ENCODE measurements around the gene TUBB. TPM values are rescaled to one million over a fixed set of nuclear protein-coding genes. Genes with fewer than 3 reads are reported as not detected.
A peak's percentile ranks its signal among the peaks of the same experiment; 100 is the strongest.
"Not testable (repeated sequence)": the region's sequence is repeated elsewhere in the genome, so short reads cannot be mapped to it uniquely, and the experiment has no call there.

The TUBB gene
- polyA plus RNA-seq, 1 of the 3 experiments (the other 2 are of a cell fraction): 1,037 TPM

GRCh38 chr6:30721198-30722024 lies 1.3 kb downstream of the TUBB start (continued):
- peak; percentile 85 for TF ChIP-seq USF2 (IDR thresholded peaks at IDR 0.05; ENCODE audit: borderline replicate concordance, low read depth, low read length)
- no peak for TF ChIP-seq RFX5 (IDR thresholded peaks at IDR 0.05; ENCODE audit: low read length)

- ChIA-PET POLR2A (interaction anchor here (1.2 to 2.9 kb wide), 8 partner anchors 9 to 109 kb away, joined by 3 to 24 read pairs (median 4); partner anchors contain the start of genes MRPS18B and PPP1R10), CTCF (interaction anchor here (0.8 to 42.4 kb wide), 33 partner anchors 9 to 185 kb away, joined by 3 to 838 read pairs (median 5); partner anchors contain the start of genes ATAT1, DHX16, FLOT1 and MRPS18B)
- Histone ChIP-seq H4K20me1 (ENCODE audit: insufficient read depth) (peaks cover 52% of the 10 kb centered on the region), H3K9ac (peak overlapping the region; percentile 100), H3K79me2 (ENCODE audit: insufficient read depth) (peaks cover 74% of the 10 kb centered on the region), H3K36me3 (replicated peaks in 1 of 2; ENCODE audit: control insufficient read depth in 1 of 2, insufficient read depth in 2 of 2, low read length in 1 of 2) (peaks cover 31 to 36% of the 10 kb centered on the region in 2 experiments), H3K4me3 (ENCODE audit: low read depth in 2 of 2, low read length in 1 of 2) (peak overlapping the region; percentile 89 to 93), H3K4me1 (ENCODE audit: control insufficient read depth in 1 of 2, insufficient read depth in 2 of 2, low read depth in 1 of 2, low read length in 1 of 2) (peaks cover 29 to 39% of the 10 kb centered on the region in 2 experiments), H3K4me2 (peak overlapping the region; percentile 91), H3K27ac (ENCODE audit: low read depth in 2 of 2, low read length in 1 of 2) (peak overlapping the region; percentile 82 to 93), H3F3A (replicated peaks; ENCODE audit: insufficient read depth) (peaks cover 68% of the 10 kb centered on the region)
- H3K9me3 ChIP-seq; H3K9me2 ChIP-seq; DNase-seq; H3K27me3 ChIP-seq (ENCODE audit: insufficient read depth); H2AFZ ChIP-seq (ENCODE audit: low read depth): not testable (repeated sequence)
- WGBS (ENCODE audit: low lambda C conversion rate): 0% methylated on average over 10 of the region's 10 CpGs
Measured at GRCh38 chr6:30722025-30722279, 1.8 kb downstream of the TUBB start.

- Histone ChIP-seq H3K27ac (ENCODE audit: low read depth in 2 of 2, low read length in 1 of 2) (peak overlapping the region; percentile 0 to 93; a peak in 3 of 4 replicates), H3K9me3 (no peaks in the 10 kb centered on the region), H4K20me1 (ENCODE audit: insufficient read depth) (peaks cover 56% of the 10 kb centered on the region), H3K79me2 (ENCODE audit: insufficient read depth) (peaks cover 76% of the 10 kb centered on the region), H3K36me3 (replicated peaks in 1 of 2; ENCODE audit: control insufficient read depth in 1 of 2, insufficient read depth in 2 of 2, low read length in 1 of 2) (peaks cover 31 to 37% of the 10 kb centered on the region in 2 experiments), H3K4me3 (ENCODE audit: low read depth in 2 of 2, low read length in 1 of 2) (peak overlapping the region; percentile 89 to 93), H3F3A (replicated peaks; ENCODE audit: insufficient read depth) (peaks cover 74% of the 10 kb centered on the region), H3K9me2 (no peaks in the 10 kb centered on the region), H3K4me1 (ENCODE audit: control insufficient read depth in 1 of 2, insufficient read depth in 2 of 2, low read depth in 1 of 2, low read length in 1 of 2) (peaks cover 29 to 39% of the 10 kb centered on the region in 2 experiments), H3K4me2 (peak overlapping the region; percentile 91), H3K9ac (peak overlapping the region; percentile 100), H3K27me3 (ENCODE audit: insufficient read depth) (no peaks in the 10 kb centered on the region), H2AFZ (ENCODE audit: low read depth) (no peak overlapping the region)
- ChIA-PET POLR2A (interaction anchor here (1.2 to 2.9 kb wide), 6 partner anchors 8 to 110 kb away, joined by 3 to 24 read pairs (median 4); no protein-coding TSS in a partner anchor), CTCF (interaction anchor here (0.6 to 42.4 kb wide), 36 partner anchors 9 to 184 kb away, joined by 3 to 838 read pairs (median 4); partner anchors contain the start of genes ATAT1, DHX16, FLOT1 and MRPS18B)
- TF ChIP-seq GATA2 (CRISPR knock-in tag; IDR thresholded peaks at IDR 0.05) (peak; percentile 26; the same call in 1 of the 2 replicates), MAX (IDR thresholded peaks at IDR 0.05; ENCODE audit: low read depth) (no peak), NRF1 (IDR thresholded peaks at IDR 0.05; ENCODE audit: low read depth, low read length) (no peak), RAD21 (IDR thresholded peaks at IDR 0.05; ENCODE audit: low read length) (peak; percentile 77), CHD2 (IDR thresholded peaks at IDR 0.05; ENCODE audit: low read length, partially characterized antibody) (peak; percentile 20), NFIC (IDR thresholded peaks at IDR 0.05; ENCODE audit: borderline replicate concordance) (no peak), FOSL2 (IDR thresholded peaks at IDR 0.05; ENCODE audit: borderline replicate concordance, low read depth) (no peak), USF2 (IDR thresholded peaks at IDR 0.05; ENCODE audit: borderline replicate concordance, low read depth, low read length) (no peak), PBX3 (IDR thresholded peaks at IDR 0.05) (0 out of 2 replicates have a peak, but pooled peaks have one; percentile 4), CTCF (IDR thresholded peaks at IDR 0.05) (peak; percentile 97), MEF2A (IDR thresholded peaks at IDR 0.05; ENCODE audit: borderline replicate concordance, low read depth) (no peak), POLR2AphosphoS5 (IDR thresholded peaks at IDR 0.05; ENCODE audit: low read depth, low read length) (peak; percentile 48; the same call in 1 of the 2 replicates), TAF1 (IDR thresholded peaks at IDR 0.05; ENCODE audit: borderline replicate concordance, low read depth, low read length) (no peak), MXI1 (IDR thresholded peaks at IDR 0.05; ENCODE audit: low read depth, low read length) (peak; percentile 92), SMC3 (IDR thresholded peaks at IDR 0.05; ENCODE audit: low read depth, low read length) (peak; percentile 67)
- WGBS (ENCODE audit: low lambda C conversion rate): under 1% methylated on average over 27 of the region's 27 CpGs
- DNase-seq: peak; percentile 73
Measured at GRCh38 chr6:30722280-30723112, 2.3 kb downstream of the TUBB start.
